Stimulated activated CD4-positive, alpha-beta T cell treated with anti-CD3 and anti-CD28 coated beads, Interleukin-2, amount 100 ng/mL, for 4 hours (primary cell): ENCODE measurements around the gene OSBPL8.

Experiments
- DNase-seq: peaks from one replicate; pipeline ENCODE4 v3.0.0-alpha.2; 2020; ENCODE audit warnings: low read depth

OSBPL8 gene

GRCh38 chr12:76559400-76560085 lies at the start of gene OSBPL8:
Gene OSBPL8 (minus strand): TSS chr12:76559771. CDS start chr12:76487551, 72,220 bp downstream.
- peak; percentile 94 for DNase-seq

DNA sequence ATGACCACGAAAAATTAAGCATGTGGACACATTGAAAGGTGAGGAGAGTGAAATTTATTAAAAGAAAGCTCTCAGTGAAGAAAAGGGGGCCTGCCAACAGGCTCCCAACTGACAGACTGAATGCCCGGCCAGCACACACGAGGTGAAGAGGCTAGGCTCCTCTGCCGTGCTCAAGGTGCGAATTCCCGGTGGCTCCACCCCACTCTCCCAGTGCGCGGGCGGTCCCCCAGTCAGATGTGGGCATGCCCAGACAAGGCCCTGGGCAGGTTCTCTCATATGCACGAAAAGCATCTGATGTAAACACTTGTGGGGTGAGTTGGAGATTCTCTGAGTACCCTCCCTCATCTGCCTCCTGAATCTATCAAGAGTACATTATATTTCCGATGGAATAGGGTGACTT lies 48.5 kb upstream of the OSBPL8 start:
- no peak for DNase-seq

- DNase-seq: no peak
Observed at GRCh38 chr12:76595056-76595455, 35.5 kb upstream of the OSBPL8 start.

GRCh38 chr12:76591476-76591875 lies 31.9 kb upstream of the OSBPL8 start:
- DNase-seq: no peak

DNA sequence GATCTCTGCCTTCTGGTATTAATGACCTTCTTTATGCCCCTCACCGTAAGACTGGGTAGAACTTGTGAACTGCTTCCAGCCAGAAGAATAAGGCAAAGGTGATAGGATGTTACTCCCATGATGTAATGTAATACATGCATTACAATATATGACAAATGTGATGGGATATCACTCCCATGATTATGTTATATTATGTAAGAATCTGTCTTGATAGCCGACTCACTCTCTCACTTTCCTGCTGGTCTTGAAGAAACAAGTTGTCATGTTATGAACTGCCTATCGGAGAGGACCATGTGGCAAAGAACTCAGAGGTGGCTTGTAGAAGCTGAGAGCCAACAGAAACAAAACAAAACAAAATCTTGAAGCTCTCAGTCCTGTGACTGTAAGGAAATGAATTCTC lies 30.6 kb upstream of the OSBPL8 start:
- DNase-seq: no peak

DNA sequence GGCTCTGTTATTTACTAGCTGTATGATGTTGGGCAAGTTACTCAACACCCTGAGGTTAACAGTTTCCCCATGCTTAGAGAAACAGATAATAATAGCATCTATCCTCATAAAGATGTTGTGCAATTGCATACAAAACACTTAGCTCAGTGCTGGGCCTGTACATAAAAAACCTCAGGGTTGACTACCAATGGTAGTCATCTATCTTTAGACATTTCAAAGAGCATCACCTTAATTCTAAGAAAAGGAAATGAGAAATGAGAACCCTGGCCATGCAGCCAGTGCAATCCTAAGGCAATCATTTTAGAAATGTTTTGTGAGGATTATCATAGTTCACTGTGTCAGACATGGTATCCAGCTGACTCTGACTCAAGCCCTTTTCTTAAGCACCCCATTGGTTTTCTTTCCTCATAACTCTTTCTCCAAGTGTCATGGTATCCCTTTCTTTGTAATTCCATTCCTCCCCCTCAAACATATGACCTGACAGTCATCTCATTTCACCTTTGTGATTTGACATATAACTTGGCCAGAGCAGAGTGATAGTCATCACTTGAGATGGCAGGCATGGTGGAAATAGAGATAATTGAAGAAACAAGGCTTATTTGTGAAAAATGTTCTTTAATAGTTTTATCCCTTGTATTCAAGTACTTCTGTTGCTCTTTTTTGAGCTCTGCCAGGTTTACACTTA lies 29.5 kb upstream of the OSBPL8 start:
- no peak for DNase-seq

- no peak for DNase-seq
Observed at GRCh38 chr12:76587428-76588178, 28.0 kb upstream of the OSBPL8 start.

DNA sequence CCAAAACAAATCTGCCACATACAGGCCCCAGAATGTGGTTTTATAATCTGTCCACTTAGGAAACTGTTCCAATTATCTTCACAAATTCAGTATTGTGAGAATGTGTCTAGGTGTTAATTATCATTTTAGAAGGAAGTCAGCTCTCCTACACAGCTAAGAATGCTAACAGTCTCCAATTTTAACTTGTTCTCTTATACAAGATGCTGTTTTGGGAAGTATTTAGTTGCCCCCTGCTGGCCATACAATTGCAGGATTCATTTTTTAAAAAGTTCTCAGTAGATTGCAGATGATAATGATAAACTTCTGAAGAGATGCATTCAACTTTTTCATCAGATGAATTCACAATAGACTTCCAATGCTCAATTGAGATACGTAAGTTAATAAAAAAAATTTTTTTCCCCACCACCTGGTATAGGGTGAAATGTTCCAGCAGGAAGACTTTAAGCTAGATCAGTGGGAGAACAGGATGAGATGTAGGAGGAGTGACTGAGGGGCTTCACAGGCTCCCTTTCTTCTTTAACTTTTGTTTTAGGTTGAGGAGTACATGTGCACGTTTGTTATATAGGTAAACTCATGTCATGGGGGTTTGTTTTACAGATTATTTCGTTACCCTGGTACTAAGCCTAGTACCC lies 27.3 kb upstream of the OSBPL8 start:
- peak; percentile 22 for DNase-seq

- DNase-seq: no peak
Observed at GRCh38 chr12:76583301-76583700, 23.7 kb upstream of the OSBPL8 start.

DNA sequence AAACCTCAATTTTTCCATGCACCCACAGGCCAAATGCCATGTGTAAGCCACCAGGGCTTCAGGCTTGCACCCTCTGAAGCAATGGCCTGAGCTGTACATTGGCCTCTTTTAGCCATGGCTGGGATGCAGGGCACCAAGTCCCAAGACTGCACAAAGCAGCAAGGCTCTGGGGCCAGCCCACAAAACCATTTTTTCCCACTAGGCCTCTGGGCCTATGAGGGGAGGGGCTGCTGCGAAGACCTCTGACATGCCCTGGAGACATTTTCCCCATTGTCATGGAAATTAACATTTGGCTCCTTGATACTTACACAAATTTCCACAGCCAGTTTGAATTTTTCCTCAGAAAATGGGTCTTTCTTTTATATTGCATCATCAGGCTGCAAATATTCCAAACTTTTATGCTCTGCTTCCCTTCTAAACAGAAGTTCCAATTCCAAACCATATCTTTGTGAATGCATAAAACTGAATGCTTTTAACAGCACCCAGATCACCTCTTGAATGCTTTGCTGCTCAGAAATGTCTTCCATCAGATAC lies 14.3 kb upstream of the OSBPL8 start:
- DNase-seq: no peak

DNA sequence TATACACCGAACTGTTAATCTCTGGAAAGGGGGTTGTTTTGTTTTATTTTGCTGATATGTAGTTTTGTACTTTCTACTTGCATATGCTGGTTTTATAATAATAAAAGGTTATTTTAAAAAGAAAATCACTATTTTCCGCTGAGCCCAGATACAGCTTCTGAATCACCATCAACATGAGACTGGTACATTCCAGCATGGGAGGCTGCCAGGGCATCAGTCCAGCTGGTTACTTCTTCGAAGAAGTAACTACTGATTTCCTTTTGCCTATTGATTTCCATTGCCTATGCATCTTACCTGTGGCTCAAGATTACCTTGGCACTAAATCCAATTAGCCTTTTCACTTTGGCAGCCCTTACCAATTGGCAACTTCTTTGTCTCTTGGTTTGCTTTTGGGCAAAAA lies 11.7 kb upstream of the OSBPL8 start:
- no peak for DNase-seq

DNA sequence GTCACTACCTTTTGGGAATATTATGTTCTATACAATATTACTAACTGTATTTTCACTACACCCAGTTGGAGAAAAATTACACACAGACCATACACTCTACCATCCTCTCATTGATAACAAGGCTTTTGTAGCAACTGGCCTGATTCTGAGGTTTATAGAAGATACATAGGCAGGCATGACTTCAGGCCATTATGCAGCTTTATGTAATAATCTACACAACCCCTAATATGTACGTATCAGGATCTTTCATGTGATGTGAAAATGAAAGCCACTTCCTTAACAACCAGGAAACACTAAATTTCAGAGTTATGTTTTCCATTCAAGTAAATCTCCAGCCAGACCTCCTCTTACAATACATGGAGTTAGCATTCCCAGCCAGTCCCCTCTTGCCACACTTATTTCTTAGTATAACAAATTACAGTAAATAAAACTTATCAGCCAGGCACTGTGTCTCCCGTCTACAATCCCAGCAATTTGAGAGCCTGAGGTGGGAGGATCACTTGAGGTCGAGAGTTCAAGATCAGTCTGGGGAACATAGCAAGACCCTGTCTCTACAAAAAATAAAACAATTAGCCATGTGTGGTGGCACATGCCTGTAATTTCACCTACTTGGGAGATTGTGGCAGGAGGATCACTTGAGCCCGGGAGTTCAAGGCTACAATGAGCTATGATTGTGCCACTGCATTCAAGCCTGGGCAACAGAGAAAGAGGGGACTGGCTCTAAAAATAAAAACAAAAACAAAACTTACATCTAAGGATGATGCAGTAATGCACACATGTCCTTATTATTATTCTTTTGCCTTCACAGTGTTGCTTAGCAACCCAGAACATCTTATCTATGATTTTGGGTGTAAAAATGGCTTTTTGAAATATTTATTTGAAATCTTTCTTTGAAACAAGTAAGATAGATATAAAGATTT lies 10.4 kb upstream of the OSBPL8 start:
- DNase-seq: no peak

GRCh38 chr12:76568888-76569551 lies 9.4 kb upstream of the OSBPL8 start:
- DNase-seq: no peak

DNA sequence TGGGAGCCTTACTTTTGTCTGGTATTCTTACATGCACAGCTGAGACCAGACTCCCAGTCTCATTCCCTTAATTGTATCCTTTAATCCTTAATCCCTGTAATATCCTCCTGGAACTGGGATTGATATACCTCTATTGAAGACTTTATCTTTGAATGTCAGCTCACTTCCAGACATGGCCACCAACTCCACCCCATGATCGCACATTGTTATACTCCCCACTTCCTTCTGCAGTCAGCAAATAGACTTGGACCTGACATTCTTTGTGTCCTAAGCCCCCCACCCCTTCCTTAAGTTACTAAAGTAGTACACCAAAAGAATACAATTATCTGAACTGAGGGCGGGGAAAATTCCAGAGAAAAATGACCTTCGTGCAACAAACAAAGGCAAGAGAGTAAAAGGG lies 8.6 kb upstream of the OSBPL8 start:
- no peak for DNase-seq

DNA sequence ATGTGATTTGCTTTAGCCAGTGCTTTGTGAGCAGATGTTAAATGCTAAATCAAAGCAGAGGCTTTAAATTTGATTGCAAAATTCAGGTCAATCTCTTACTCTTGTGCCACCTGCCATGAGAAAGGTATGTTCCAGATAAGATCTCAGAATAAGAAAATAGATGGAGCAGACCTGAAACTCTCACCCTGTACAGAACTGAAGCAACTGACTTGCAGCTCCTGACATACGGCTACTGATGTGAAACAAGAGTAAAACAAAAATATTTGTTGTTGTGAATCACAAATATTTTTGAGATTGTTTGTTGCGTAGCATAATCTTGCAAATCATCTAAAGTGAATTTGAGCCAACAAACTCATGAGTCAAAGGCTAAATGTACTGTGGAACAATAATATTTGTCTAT lies 3.5 kb upstream of the OSBPL8 start:
- no peak for DNase-seq

DNA sequence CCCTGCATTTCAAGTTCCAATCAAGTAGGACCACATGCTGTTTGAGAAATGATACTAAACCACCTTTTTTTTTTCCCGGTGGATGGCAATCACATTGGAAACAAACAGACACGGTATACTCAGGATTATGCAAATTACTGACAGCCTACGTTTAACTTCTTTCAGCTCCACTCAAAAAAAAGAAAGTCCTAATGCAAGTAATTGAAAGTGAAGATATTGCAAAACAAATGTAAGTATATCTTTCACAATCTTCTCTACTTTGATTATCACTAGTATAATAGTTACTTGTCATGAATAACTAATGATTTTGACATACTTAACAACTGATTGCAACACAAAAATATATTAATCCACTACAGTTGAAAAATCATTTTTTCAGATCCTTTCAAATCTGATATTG lies 2.6 kb upstream of the OSBPL8 start:
- DNase-seq: no peak

- no peak for DNase-seq
Observed at GRCh38 chr12:76560086-76560491, 518 bp upstream of the OSBPL8 start.

DNA sequence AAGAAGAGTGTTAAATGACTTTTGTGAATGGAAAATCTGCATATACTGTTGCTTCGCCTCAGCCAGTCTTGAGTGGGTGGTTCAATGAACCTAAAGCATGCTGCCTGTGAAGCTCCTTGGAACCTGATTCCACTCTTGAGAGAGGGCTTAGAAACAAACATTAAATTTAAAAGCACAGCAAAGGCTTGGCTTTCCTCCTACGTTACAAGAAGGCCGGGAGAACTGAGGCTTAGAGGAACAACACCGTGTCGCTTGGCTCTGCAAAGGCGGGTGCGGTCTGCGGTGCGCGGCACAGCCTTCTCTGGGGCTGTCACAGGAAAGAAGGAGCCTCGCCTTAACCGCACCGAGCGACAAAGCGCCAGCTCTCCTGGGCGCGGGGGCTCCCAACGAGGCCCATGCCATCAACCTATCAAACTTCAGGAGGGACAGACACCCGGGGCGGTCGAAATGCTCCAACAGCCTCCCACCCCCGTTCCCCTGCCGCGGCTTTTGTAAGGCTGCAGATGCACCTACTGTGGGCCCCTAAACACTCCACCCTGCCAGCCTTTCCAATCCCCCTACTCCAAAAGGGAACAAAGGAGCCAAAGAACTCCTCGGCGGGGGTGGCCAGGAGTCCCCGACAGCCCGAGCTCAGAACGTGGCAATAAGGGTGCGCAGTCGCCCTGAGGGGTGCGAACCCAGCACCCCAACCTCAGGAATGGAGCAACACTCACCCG lies 729 bp downstream of the OSBPL8 start:
- peak; percentile 62 for DNase-seq

DNA sequence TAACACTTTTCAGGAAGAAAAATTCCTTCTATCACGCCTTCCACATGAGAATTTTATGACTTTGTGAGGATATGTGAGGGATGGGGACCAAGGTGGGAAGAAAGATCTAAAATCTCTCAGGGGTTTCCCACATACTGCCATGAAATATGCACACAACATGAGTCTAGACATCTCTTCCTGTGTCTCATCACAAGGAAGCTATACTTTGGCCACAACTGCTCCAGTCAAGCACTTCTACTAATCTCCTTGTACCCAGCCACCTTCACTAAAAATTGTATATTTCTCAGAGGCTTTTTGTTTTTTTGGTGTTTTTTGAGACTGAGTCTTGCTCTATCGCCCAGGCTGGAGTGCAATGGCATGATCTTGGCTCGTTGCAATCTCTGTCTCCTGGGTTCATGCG lies 3.2 kb downstream of the OSBPL8 start:
- DNase-seq: no peak

DNA sequence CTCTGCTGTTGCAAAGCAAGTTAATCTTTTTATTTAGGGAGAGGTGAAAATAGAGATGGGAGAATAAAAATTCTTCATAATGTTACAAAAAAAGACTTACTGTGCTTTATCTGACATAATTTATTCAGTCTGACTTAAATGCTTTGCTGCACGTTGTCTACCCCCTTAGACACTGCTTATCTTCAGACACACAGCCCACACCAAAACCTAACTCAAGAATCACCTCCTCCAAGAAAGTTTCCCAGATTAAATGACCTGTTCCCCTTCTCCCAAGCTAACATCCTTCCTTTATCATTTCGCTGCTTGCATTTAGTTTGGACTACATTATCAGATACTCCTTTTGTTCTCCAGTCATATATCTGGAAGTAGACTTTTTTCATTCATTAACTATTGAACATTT lies 3.8 kb downstream of the OSBPL8 start:
- DNase-seq: no peak
